GM12874 (cell line): ENCODE data around the gene APOL2.

Experiments used
- CTCF ChIP-seq: IDR thresholded peaks from 2 replicates; pipeline ENCODE4 v1.5.1; 2011; ENCODE audit warnings: low read depth, mild to moderate bottlenecking, control low read depth, low read length, moderate library complexity; ENCODE audit not compliant: insufficient read depth

APOL2 gene

DNA sequence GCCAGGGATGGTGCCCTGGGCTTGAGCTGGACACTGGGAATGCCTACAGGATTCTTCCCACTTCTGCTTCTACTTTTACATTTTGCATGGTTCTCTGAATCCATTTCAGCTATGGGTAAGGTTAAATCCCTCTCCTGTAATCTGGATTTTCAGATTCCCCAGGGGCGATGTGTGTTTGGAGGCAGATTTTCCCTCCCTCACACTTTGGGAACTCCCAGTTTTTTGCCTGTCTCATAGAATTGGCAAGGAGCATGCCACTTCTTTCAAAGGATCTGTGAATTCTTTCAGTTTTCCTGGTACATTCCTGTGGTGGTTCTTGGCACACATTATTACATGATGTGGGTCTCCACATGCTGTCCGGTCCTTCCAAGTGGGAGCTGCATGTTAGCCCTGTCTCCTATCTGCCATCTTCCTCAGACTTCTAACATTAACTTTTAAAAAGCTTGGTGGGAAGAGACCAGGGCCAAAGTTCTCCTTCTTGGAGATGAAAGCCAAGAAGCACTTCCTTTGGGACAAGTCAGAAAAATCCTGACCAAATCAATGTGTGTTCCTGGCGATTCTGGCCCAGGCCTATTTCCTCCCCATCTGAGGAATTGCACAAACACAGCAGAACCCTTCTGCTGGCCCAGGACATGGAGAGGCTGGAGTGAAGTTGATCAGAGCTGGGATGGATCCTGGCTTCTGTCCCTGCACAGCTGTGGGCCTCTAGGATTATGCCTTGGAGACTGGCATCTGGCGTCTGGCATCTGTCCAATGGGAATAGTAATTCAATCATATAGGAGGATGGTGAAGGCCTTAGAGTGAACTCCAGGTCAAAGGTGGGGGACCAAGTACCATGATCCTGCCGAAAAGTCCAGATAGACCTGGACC lies 5.4 kb upstream of the APOL2 start:
- no peak for TF ChIP-seq CTCF

DNA sequence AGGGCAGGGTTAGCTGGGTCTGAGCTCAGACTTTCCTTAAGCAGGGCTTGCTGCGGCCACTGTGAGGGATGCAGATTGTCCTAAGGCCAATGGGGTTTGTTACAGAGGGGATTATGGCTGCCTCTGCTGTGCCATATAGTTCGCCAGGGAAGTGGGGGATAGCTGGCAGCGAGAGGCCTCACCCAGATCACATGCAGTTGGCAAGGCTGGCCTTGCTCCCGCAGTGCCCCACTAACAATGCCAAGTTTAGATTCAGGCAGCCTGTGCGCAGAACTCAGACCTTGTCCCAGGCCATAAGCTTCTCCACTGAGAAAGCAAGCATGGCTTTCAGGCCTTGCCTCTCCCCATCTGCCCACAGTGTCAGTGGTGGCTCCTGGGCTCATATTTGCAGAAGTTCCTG lies 4.7 kb upstream of the APOL2 start:
- TF ChIP-seq CTCF = no peak

DNA sequence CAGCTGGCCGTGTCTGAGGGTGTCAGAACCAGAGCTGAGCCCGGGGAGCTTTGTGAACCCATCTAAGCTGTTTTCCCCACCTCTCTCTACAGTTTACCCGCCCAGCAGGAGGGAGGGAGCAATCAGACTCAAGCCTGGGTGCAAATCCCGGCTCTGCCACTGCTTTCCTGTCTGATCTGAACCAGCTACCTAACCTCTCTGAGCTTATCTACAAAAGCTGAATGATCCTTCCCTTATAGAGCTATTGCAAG lies 252 bp downstream of the APOL2 start:
- no peak for TF ChIP-seq CTCF

GRCh38 chr22:36238373-36239149 lies 766 bp downstream of the APOL2 start:
- TF ChIP-seq CTCF = no peak

DNA sequence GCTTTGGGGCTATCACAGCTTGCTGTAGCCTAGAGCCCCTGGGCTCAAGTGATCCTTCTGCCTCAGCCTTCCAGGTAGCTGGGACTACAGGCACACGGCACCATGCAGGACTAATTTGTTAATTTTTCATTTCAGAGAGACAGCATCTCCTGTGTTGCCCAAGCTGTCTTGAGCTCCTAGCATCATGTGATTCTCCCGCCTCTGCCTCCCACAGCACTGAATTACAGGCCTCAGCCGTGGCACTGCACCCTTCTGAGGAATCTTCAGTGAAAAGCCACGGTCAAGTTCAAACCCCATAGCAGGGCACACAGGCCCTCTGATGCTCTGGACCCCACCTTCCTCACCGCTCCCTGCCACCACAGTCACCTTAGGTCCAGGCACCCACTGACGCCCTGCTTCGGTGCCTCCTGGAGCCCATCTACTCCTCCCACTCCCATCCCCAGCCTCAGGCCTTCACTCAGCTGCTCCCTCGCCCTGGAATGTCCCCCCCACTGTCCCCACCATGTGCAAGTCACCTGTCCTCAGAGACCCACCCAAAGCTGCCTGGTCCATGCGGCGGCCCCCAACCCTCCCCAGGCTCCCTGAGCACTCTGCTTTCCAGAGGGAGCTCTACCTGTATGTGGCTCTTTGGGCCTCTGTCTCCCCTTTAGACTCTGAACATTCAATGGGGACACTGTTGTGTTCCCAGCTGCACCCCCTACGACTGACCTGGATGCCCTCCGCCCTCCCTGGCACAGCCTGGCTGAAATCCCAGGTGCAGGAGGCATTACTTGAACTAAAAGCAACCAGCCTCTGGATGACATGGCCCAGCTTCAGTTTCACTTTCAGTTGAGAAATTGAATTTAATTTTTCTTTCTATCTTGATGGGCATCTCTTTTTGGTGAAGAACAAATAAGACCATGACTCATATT lies 1.6 kb downstream of the APOL2 start:
- TF ChIP-seq CTCF = no peak

- TF ChIP-seq CTCF = no peak
Measured at GRCh38 chr22:36236388-36237319, 2.7 kb downstream of the APOL2 start.
